MM.1S (cell line): Measurements from ENCODE around the gene MCM6.

ENCODE experiments used
- DNase-seq: peaks from one replicate; pipeline ENCODE4 v3.0.0-alpha.2; 2015
- H2AFZ ChIP-seq: fragments of 300-600 bp; sonication (generic); 2 replicates; pipeline ENCODE4 v1.6.0; 2016; ENCODE audit warnings: antibody characterized with exemption, low read length
- H3F3A ChIP-seq: fragments of 300-600 bp; sonication (generic); 2 replicates; pipeline ENCODE4 v1.6.1; 2016; ENCODE audit warnings: mild to moderate bottlenecking, antibody characterized with exemption, low read length, moderate library complexity, mixed read lengths; ENCODE audit not compliant: insufficient read depth
- H3K27ac ChIP-seq: fragments of 300-600 bp; sonication (generic); 2 replicates; pipeline ENCODE4 v1.5.1; 2016; ENCODE audit warnings: mild to moderate bottlenecking, low read length
- H3K27me3 ChIP-seq: fragments of 300-600 bp; sonication (generic); replicated peaks from 2 replicates; pipeline ENCODE4 v1.6.0; 2016; ENCODE audit warnings: low read length; ENCODE audit not compliant: insufficient read depth
- H3K36me3 ChIP-seq: fragments of 300-600 bp; sonication (generic); replicated peaks from 2 replicates; pipeline ENCODE4 v1.6.1; 2016; ENCODE audit warnings: mild to moderate bottlenecking, low read length, mixed read lengths; ENCODE audit not compliant: insufficient read depth
- H3K4me1 ChIP-seq: fragments of 300-600 bp; sonication (generic); 2 replicates; pipeline ENCODE4 v1.6.1; 2016; ENCODE audit warnings: low read length, mixed read lengths
- H3K4me2 ChIP-seq: fragments of 300-600 bp; sonication (generic); 2 replicates; pipeline ENCODE4 v1.6.0; 2016; ENCODE audit warnings: low read depth, low read length
- H3K4me3 ChIP-seq: fragments of 300-600 bp; sonication (generic); 2 replicates; pipeline ENCODE4 v1.5.1; 2016; ENCODE audit warnings: low read length, mixed read lengths
- H3K79me2 ChIP-seq: fragments of 300-600 bp; sonication (generic); 2 replicates; pipeline ENCODE4 v1.6.1; 2016; ENCODE audit warnings: mixed run types, low read length, mixed read lengths
- H3K9ac ChIP-seq: fragments of 300-600 bp; sonication (generic); 2 replicates; pipeline ENCODE4 v1.6.1; 2016; ENCODE audit warnings: low read length, mixed read lengths
- H3K9me2 ChIP-seq: fragments of 300-600 bp; sonication (generic); replicated peaks from 2 replicates; pipeline ENCODE4 v1.6.1; 2016; ENCODE audit warnings: mild to moderate bottlenecking, low read length, mixed read lengths; ENCODE audit not compliant: insufficient read depth
- H3K9me3 ChIP-seq: fragments of 300-600 bp; sonication (generic); replicated peaks from 2 replicates; pipeline ENCODE4 v1.6.1; 2016; ENCODE audit warnings: mild to moderate bottlenecking, low read length, mixed read lengths; ENCODE audit not compliant: insufficient read depth
- H4K20me1 ChIP-seq: fragments of 300-600 bp; sonication (generic); 2 replicates; pipeline ENCODE4 v1.6.1; 2016; ENCODE audit warnings: mild to moderate bottlenecking, low read length, moderate library complexity, mixed read lengths; ENCODE audit not compliant: insufficient read depth
- CTCF ChIP-seq: fragments of 300-600 bp; sonication (generic); IDR thresholded peaks from 2 replicates; pipeline ENCODE4 v1.5.1; 2016; ENCODE audit warnings: antibody characterized with exemption, low read length, mixed read lengths
- EZH2 ChIP-seq: fragments of 300-600 bp; sonication (generic); optimal IDR thresholded peaks from 2 replicates; pipeline ENCODE3; 2017; ENCODE audit warnings: low read depth, mild to moderate bottlenecking, antibody characterized with exemption, low read length, mixed read lengths
- EZH2phosphoT487 ChIP-seq: fragments of 300-600 bp; sonication (generic); IDR thresholded peaks from 2 replicates; pipeline ENCODE4 v1.6.1; 2018; ENCODE audit warnings: antibody characterized with exemption, low read length

The MCM6 gene

DNA sequence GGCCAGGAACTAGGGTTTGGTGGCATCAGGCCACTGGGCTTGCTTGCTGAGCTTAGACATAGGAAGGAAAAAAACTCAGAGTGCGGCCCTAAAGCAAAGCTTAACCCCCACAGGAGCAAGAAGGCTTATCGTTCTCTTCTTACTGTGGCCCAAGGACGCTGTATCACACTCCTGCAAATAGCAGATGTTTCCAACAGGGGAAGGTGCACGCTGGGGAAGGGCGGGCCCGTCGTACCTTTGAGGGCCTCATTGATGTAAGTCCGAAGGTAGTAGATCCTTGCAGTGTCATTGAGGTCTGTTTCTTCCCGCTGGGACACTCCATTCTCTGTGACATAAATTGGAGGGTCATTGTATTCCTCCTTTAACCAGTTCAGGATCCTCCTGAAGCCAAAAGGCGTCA is 85.8 kb downstream of the MCM6 start:
- 0 out of 2 replicates have a peak, but pooled peaks cover under 1% of the 10 kb centered on the region for H3K36me3 ChIP-seq
- peaks cover 8% of the 10 kb centered on the region; the same call in 1 of the 2 replicates for H3F3A ChIP-seq
- no peak overlapping the region for H2AFZ ChIP-seq
- no peaks in the 10 kb centered on the region for H3K9me2 ChIP-seq
- peaks cover 7% of the 10 kb centered on the region; the same call in 1 of the 2 replicates for H3K4me1 ChIP-seq
- TF ChIP-seq EZH2 (no peak), CTCF (no peak), EZH2phosphoT487 (no peak)
- H3K4me3 ChIP-seq: no peak overlapping the region
- no peak overlapping the region for H3K4me2 ChIP-seq
- no peaks in the 10 kb centered on the region for H3K27me3 ChIP-seq
- no peak overlapping the region for H3K27ac ChIP-seq
- no peak overlapping the region for H3K9ac ChIP-seq
- H3K9me3 ChIP-seq: no peaks in the 10 kb centered on the region
- no peaks in the 10 kb centered on the region for H4K20me1 ChIP-seq
- no peak for DNase-seq
- H3K79me2 ChIP-seq: no peaks in the 10 kb centered on the region
